Stimulated activated CD4-positive, alpha-beta T cell treated with anti-CD3 and anti-CD28 coated beads, Interleukin-1b, Interleukin-23, amount 100 ng/mL, for 1 hour (primary cell): ENCODE measurements around the gene LDLRAP1.

ENCODE experiments used
- DNase-seq, 2 donors: peaks; one replicate each; pipeline ENCODE4 v3.0.0-alpha.2; 2020; ENCODE audit warnings: low read depth in 2 of 2

The LDLRAP1 gene

DNA sequence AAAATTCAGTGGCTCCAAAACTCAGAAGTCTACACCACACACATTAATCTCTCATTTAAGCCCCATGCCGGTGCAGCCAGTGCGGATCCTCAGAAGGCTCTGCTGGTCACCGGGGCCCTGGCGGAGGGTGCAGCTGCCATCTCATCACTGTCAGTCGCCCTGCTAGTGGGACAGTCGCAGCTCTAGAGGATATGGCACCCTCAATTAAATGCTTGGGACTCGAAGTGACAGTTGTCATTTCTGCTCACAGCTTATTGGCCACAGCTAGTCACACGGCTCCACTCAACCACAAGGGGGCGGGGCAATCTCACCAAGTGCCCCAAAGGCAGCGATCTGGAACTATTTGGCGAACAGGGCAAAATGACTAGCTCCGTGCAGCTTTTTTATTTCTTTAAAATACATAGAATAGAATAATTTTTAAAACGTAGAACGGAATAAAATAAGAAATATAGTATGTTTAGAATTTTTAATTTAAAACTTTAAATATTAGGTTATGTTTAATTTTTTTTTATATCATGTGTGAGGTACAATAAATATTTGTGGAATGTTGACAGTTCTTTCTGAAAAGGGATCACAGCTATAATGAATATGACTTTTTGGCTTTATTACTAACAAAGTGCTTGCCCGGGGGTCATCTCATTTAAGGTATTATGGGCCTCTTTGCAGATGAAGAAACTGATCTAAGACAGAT lies 65.2 kb downstream of the LDLRAP1 start:
- DNase-seq = peak; percentile 76 to 80

DNA sequence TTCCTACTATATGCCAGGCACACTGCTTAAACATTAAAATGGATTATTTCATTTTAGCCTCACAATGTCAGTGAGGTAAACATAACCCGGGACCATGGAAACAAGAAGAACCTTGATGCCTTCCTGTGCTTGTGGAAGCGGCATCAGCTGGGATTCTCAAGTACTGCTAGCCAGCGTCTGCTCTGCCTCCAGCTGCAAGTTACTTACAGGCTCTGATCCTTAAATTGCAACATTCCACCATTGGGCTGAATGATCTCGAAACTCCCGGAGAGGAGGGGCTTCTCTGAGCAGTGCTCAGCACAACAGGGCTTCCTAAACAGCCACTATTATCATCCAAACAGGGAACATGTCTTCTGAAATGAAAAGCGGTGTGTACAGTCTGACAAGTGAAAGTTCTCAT lies 66.5 kb downstream of the LDLRAP1 start:
- DNase-seq = no peak

DNA sequence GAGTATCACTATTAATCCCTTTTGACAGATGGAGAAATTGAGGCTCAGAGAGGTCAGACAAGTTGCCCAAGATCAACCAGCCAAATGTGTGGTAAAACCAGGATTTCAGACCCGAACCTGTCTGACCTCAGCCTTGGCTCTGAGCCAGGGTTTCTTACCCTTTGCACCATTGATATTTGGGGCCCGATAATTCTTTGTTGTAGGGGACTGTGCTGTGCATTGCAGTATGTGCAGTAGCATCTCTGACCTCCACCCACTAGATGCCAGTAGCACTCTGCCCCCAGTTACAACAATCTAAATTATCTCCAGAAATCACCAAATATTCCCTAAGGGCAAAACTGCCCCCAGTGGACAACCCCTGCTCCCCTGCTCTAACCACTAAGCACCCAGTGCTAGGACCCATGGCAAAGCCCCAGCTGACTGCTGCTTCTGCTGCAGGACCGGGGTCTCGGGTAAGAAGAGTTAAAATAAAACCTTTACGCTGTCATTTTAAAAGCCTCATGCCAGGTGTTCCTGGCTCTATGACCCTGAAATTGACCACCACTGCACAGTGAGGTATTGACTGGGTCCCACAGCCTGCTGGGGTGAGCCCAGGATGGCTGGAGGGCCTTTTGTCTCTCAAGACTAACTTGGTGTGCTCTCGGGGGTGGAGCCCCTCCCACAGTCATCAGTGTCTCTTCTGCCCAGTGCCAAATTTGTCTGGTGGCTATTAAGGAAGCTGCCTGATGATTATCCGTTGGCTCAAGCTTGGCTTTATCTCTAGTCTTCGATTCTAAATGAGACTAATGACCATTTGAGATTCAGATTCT lies 67.6 kb downstream of the LDLRAP1 start:
- no peak for DNase-seq

DNA sequence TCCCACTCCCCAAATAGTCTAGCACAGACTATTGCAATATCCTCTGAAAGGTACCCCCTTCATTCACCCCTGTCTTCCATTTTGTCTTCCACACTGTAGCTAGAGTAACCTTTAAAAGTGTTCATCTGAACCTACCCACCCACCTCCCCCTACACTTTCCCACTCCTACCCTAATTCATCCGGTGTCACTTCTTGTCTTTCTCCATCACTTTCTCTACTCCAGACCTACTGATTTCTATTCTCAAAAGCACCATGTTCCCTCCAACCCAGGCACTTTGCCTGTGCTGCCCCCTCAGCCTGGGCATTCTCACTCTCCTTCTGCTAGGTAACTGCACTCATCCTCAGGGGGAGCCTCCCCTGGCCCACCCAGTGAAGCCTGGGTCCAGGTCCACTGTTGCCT lies 68.4 kb downstream of the LDLRAP1 start:
- DNase-seq = no peak

DNA sequence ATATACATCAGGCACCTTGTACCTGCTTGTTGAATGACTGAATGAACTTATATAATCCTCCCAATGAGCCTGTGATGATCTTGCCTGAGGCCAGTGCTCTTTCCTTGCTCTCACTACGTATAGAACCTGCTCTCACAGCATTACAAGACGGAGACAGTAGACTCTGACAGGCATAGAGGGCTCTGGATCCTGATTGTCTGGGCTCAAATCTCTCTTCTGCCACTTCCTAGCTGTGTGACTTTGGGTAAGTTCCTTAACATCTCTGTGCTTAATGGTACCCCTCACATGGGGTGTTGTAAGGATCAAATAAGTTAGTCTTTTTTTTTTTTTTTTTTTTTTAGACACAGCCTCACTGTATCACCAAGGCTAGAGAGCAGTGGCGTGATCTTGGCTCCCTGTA lies 69.0 kb downstream of the LDLRAP1 start:
- no peak for DNase-seq

DNA sequence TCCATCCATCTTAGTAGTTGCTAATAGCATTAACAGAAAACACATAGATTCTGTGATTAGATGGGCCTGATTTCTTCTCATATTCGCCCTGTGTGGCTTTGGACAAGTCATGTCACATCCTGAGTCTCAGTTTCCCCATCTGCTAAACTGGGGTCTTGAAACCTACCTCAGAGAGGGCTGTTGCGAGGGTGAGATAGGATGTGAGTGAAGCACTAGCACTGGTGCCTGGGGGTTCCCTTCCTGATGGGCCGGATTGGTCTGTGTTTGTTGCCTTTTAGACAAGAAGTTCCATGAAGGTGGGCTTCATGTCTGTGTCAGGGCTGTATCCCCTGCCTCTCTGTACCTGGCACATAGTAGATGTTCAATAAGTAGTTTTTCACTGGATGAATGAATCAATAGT lies 69.7 kb downstream of the LDLRAP1 start:
- no peak for DNase-seq

DNA sequence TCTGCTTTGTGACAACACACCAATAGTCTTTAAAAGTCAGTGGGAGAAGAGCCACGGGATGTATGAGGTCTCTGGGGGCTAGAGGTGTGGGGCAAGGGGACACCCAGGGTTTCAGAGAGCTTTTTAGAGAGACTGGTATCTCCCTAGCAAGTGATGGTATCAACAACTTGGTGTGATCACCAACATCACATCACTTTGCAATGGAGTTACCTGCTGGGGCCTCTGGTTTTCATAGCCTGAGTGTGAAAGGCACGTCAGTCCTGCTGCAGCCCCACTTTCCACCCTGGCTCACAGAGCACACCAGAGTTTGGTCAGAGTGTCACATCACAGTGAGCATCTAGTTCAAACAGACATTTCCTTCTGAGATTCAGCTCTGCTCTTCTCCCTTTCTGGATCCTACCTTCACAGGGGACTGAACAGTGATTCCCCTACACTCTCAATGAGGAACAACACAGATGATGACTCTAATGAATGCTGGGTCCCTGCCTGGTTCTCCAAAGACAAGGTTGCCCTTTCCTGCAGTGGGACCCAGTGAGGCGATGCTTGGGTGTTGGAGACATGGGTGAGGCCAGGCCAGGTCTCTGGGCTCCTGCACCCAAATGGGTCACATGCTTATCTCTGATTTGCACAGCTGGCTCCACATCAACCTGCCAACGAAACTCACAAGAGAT lies 71.2 kb downstream of the LDLRAP1 start:
- no peak for DNase-seq

DNA sequence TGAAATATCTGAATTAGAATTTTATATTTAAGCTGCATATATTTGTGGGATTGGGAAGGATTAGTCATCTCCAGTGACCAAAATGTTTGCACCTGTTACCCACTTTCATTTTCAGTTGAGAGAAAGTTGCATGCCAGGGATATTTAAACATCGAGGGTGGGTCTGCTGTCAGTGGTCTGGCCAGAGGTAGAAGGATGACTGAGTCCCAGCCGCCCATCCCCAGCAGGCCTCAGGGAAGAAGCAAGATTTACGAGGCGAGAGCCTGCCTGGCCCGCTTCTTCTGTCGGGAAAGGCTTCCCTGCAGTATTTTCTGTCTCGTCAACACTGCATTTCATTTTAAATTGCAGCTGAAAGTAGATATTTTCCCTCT lies 71.8 kb downstream of the LDLRAP1 start:
- DNase-seq = no peak

DNA sequence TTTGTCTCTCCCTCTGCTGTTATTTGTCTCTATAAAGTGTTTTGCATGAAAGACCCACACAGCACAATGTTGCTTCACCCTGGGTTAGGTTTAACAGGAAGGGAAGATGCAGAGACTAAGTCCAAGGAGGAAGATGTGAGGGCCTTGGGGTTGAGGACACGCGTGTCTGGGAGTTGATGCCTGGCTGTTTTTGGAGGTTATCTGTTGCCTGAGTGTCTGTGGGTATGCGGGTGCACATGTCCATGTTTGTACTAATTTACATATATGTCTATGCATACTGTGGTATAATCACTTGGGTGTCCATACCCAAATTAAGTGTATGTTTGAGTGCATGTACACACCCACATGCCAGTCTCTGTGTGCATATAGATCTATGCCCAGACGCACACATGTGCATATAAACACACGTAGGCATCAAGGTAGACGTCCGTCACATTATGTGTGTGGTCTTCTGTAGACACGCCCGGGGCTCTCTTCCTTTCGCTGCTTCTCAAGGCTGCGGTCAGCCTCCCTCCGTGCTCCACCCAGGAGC lies 72.2 kb downstream of the LDLRAP1 start:
- DNase-seq = no peak

DNA sequence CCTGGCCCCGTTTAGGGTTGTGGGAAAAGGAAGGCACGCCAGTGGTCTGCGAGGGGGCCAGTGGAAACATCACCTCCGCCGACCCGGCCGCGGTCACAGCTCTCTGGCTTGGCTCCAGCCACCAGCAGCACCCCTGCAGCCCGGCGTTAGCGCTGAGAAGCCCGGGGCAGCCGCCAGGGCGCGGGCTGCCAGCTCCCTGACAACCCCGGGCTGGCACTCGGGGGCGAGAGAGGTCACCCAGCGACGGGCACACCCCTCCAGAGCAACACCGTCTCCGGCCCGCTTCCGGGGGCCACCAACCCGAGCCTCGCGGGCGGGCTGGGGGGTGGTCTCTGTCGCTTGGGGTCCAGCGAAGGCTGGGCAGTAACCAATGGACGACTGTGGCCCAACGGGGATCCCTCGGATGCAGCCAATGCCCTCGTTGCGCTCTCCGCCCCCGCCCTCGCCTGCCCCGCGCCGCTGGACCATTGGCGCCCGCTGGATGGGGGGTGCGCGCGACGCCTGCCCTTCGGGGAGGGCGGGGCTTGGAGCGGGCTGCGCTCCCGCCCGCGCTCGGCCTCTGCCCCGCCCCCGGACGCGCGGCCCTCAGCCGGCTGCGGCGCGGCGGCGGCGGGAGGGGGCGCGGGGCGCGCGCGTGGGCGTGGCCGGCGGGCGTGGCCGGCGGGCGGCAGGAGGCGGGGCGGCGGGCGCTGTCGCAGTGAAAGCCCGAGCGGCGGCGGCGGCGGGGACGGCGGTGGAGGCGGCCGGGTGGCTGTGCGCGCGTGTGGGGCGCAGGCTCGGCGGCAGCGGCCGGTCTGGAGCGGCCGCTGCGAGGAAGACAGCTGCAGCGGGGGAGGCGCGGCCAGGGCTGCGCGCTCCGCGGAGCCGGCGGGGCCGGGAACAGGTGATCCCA lies 72.9 kb downstream of the LDLRAP1 start, which contains the start of gene MAN1C1:
Gene MAN1C1, plus strand, starts transcription at position 697 of the 892 bp plus-strand sequence. CDS start 1,007 bp downstream, outside the sequence.
- DNase-seq = peak; percentile 60 to 66

DNA sequence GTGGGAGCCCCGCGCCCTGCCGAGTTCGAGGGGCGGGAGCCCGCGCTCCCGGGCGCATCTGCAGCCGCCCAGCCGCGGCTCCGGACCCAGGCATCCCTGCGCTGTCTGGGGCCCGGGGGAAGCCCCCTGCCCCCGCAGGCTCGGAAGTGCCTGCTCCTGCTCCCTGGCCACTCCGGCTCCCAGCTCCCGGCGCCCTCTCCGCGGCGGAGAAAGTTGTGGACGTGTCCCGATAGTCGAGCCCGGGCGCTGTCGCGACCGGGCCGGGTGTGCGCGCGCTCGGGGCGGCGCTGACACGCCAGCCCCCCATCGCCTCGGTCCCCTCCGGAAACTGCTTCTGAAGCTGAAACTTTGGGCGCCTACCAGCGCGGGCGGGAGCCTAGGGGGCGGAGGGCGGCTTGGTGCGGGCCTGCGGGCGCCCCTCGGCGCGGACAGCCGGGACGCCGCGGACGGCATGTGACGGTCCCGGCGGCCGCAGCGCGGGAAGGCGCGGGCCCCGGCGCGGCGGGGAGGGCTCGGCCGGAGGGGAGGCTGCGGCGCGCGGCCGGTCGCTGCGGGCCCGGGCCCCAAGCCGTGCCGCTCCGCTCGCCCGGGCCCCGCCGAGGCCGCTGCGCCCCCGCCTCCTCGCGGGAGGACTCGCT lies 73.7 kb downstream of the LDLRAP1 start:
- DNase-seq = no peak

DNA sequence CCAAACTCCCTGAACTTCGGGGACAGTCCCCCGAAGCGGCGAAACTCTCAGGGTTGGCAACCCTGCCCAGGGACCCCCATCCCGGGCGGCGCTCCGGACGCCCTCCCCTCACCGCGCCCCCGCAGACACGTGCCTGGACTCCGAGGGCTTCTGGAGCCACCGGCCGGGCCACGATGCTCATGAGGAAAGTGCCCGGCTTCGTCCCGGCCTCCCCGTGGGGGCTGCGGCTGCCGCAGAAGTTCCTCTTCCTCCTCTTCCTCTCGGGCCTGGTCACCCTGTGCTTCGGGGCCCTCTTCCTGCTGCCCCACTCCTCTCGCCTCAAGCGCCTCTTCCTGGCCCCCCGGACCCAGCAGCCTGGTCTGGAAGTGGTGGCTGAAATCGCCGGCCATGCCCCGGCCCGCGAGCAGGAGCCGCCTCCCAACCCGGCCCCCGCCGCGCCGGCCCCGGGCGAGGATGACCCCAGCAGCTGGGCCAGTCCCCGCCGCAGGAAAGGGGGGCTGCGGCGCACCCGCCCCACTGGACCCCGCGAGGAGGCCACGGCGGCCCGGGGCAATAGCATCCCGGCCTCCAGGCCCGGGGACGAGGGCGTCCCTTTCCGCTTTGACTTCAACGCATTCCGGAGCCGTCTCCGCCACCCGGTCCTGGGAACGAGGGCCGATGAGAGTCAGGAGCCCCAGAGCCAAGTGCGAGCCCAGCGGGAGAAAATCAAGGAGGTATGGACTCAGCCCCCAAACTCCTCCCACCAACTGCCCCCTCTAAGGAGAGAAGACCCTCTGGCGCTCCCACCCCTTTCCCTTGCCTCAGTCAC lies 74.4 kb downstream of the LDLRAP1 start:
- DNase-seq = no peak

DNA sequence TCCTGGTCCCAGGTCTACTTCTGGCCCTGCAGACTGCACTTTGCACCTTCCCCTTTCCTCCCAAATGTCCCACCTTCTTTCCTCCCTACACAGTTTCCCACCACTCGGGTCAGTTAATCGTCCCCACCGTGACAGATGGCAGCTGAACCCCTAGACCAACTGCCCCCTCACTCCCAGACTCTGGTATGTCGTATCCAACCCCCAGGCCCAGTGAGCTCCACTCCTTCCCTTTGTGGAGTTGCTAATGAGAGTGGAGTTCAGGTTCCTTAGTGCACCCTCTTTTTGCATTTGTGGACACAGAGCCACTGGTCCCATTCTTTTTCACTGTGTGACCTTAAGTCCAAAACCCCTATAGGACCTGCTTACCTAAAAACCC lies 75.0 kb downstream of the LDLRAP1 start:
- no peak for DNase-seq
